Activated B cell treated with CpG ODN at 0.5 μM for 24 hours (primary cell): ENCODE results near the gene ADGRA1. TPM values are rescaled to one million over a fixed set of nuclear protein-coding genes. Genes with fewer than 3 reads are reported as not detected.

ENCODE experiments used
- ATAC-seq: fragments of 200-7000 bp; cut with Tn5 transposase; one replicate; pipeline ENCODE4 v1.10.0; 2021; ENCODE audit warnings: low read depth, mild to moderate bottlenecking, moderate library complexity
- CTCF ChIA-PET: fragments of 350-600 bp; sonication (Branson Sonifier 250); formaldehyde crosslinking; loops from one replicate; lab custom pipeline; 2021; ENCODE audit warnings: antibody characterized with exemption; lab: Charles Lee
- POLR2A ChIA-PET: fragments of 350-600 bp; sonication (Branson Sonifier 250); formaldehyde crosslinking; loops from one replicate; lab custom pipeline; 2021; ENCODE audit warnings: antibody characterized with exemption; lab: Charles Lee
- DNase-seq: peaks from one replicate; pipeline ENCODE4 v3.0.0; 2022
- H3K27ac Mint-ChIP-seq: one replicate; pipeline ENCODE4 v1.8.0; 2020; ENCODE audit warnings: mixed read lengths
- H3K27me3 Mint-ChIP-seq: one replicate; pipeline ENCODE4 v1.8.0; 2021; ENCODE audit warnings: mixed read lengths
- H3K36me3 Mint-ChIP-seq: one replicate; pipeline ENCODE4 v1.8.0; 2021; ENCODE audit warnings: low read depth, mixed read lengths
- H3K4me1 Mint-ChIP-seq: one replicate; pipeline ENCODE4 v1.8.0; 2021; ENCODE audit warnings: mixed read lengths
- H3K4me3 Mint-ChIP-seq: one replicate; pipeline ENCODE4 v1.8.0; 2020; ENCODE audit warnings: mild to moderate bottlenecking, mixed read lengths
- H3K9me3 Mint-ChIP-seq: one replicate; pipeline ENCODE4 v1.8.0; 2020; ENCODE audit warnings: mixed read lengths
- intact Hi-C: fragments of 100-400 bp; cut with micrococcal nuclease; formaldehyde crosslinking; loops from one replicate; pipeline ENCODE4 v1.15.1; 2024
- total RNA-seq: library from RNA; stranded (reverse); gene quantifications from 2 replicates; pipeline ENCODE4 v1.2.3, GENCODE V29; 2022
- TF ChIP-seq, protein P1 (sequence below): fragments of 200-600 bp; IDR thresholded peaks from one replicate; pipeline ENCODE4 v1.8.0; 2022; ENCODE audit warnings: antibody characterized with exemption, mild to moderate bottlenecking

The ADGRA1 gene
- total RNA-seq, 1 donor from 2014 or later, result not detected

GRCh38 chr10:133093291-133093690, 5.6 kb downstream of the ADGRA1 start:
- CTCF ChIA-PET, result no interaction called here
- Mint-ChIP-seq H3K27ac (no peak overlapping the region), H3K9me3 (no peaks in the 10 kb centered on the region), H3K4me3 (no peak overlapping the region), H3K4me1 (no peaks in the 10 kb centered on the region), H3K27me3 (peaks cover 11% of the 10 kb centered on the region), H3K36me3 (no peaks in the 10 kb centered on the region)
- intact Hi-C loops, result no loop called here
- ATAC-seq (no peak), DNase-seq (no peak)
- POLR2A ChIA-PET, result no interaction called here
- TF ChIP-seq, protein P1, sequence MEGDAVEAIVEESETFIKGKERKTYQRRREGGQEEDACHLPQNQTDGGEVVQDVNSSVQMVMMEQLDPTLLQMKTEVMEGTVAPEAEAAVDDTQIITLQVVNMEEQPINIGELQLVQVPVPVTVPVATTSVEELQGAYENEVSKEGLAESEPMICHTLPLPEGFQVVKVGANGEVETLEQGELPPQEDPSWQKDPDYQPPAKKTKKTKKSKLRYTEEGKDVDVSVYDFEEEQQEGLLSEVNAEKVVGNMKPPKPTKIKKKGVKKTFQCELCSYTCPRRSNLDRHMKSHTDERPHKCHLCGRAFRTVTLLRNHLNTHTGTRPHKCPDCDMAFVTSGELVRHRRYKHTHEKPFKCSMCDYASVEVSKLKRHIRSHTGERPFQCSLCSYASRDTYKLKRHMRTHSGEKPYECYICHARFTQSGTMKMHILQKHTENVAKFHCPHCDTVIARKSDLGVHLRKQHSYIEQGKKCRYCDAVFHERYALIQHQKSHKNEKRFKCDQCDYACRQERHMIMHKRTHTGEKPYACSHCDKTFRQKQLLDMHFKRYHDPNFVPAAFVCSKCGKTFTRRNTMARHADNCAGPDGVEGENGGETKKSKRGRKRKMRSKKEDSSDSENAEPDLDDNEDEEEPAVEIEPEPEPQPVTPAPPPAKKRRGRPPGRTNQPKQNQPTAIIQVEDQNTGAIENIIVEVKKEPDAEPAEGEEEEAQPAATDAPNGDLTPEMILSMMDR, result no peak

DNA sequence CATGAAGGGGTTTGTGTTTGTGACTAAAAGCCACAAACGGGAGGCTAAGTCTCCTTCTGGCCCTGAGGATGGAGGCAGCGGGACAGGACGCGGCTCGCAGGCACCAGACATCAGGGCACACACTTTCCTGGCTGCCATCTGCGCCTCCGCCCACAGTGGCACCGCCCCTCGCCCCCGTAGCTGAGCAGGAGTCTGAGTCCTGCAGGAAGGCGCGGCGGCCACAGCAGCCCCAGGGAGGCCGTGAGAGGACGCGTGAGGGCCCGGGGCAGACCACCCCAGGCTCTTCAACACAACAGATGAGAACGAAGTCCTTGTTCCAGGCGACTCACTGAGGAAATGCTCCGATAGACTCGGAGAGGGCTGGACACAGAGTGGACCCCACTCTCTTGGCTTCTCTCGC, 6.6 kb downstream of the ADGRA1 start:
- Mint-ChIP-seq H3K4me3 (no peak overlapping the region), H3K4me1 (no peaks in the 10 kb centered on the region), H3K36me3 (no peaks in the 10 kb centered on the region), H3K27ac (no peak overlapping the region), H3K9me3 (no peaks in the 10 kb centered on the region), H3K27me3 (peaks cover 7% of the 10 kb centered on the region)
- CTCF ChIA-PET, result no interaction called here
- DNase-seq (no peak), ATAC-seq (no peak)
- TF ChIP-seq, protein P1, result no peak
- intact Hi-C loops, result no loop called here
- POLR2A ChIA-PET, result no interaction called here

DNA sequence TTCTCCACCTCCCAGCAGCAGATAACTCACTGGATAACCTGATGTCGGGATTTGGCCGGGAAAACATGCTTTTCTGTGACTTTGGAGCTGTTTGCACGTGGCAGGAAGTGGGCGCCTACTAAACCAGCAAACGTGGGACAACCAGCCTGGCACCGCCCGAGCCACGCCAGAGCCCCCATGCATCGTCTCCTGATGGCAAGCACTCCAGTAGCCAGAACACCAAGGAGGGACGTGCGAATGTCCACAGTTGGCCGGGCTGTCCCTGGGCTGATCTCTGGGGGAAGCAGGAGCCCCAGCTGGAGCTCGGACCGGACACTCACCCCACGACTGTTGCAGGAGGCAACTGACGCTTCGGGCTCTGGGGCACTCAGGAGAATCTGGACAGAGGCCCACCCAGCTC, 7.1 kb downstream of the ADGRA1 start:
- Mint-ChIP-seq H3K27ac (no peak overlapping the region), H3K4me3 (no peak overlapping the region), H3K9me3 (no peaks in the 10 kb centered on the region), H3K4me1 (no peaks in the 10 kb centered on the region), H3K36me3 (no peaks in the 10 kb centered on the region), H3K27me3 (peaks cover 3% of the 10 kb centered on the region)
- TF ChIP-seq, protein P1, result no peak
- POLR2A ChIA-PET, result no interaction called here
- intact Hi-C loops, result no loop called here
- DNase-seq, result no peak
- ATAC-seq, result no peak
- CTCF ChIA-PET, result no interaction called here

- peaks cover 3% of the 10 kb centered on the region for H3K27me3 Mint-ChIP-seq
- CTCF ChIA-PET, result no interaction called here
These were observed 7.9 kb downstream of the ADGRA1 start for GRCh38 chr10:133095586-133095985.

DNA sequence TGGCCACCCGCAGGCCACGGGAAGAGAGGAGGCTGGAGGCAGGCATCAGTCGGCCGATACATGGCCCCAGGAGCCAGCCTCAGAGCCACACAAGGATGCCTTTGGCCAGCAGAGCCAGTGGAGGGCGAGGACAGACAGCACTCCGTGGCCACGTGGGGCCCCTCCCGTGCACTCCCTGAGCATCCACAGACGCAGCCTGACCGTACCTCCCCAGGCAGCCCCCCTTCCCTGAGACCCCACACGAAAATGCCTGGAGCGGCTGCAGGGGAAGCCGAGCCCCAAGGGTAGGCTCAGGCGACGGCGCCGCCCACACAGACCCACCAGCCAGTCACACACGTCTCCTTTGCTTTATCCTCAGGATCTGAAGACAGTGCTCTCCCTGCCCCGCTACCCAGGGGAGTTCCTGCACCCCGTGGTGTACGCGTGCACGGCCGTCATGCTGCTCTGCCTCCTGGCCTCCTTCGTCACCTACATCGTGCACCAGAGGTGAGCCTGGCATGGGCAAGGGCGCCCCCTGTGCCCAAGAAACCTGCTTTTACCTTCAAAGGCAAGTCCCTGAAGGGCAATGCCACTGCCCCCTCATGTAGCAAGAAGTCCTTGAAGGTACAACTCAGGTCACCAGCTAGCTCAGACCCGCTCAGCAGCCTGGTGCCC, 9.0 kb downstream of the ADGRA1 start:
- H3K36me3 Mint-ChIP-seq, result no peaks in the 10 kb centered on the region
- peaks cover 3% of the 10 kb centered on the region for H3K27me3 Mint-ChIP-seq
- no peak overlapping the region for H3K27ac Mint-ChIP-seq
- no peak overlapping the region for H3K4me3 Mint-ChIP-seq
- TF ChIP-seq, protein P1, result no peak
- no peaks in the 10 kb centered on the region for H3K4me1 Mint-ChIP-seq
- ATAC-seq (no peak), DNase-seq (no peak)
- H3K9me3 Mint-ChIP-seq, result no peaks in the 10 kb centered on the region
- ChIA-PET POLR2A (no interaction called here), CTCF (no interaction called here)
- intact Hi-C loops, result no loop called here

More at GRCh38 chr10:133095586-133095985, 7.9 kb downstream of the ADGRA1 start:
- H3K4me1 Mint-ChIP-seq, result no peaks in the 10 kb centered on the region
- no peaks in the 10 kb centered on the region for H3K9me3 Mint-ChIP-seq
- no peak overlapping the region for H3K27ac Mint-ChIP-seq
- H3K36me3 Mint-ChIP-seq, result no peaks in the 10 kb centered on the region
- H3K4me3 Mint-ChIP-seq, result no peak overlapping the region
- ATAC-seq, result no peak
- intact Hi-C loops, result no loop called here
- no peak for DNase-seq
- POLR2A ChIA-PET, result no interaction called here
- TF ChIP-seq, protein P1, result no peak
